Heart right ventricle (tissue), 16 donors: ENCODE measurements around the gene RFPL1. TPM values are rescaled to one million over a fixed set of nuclear protein-coding genes. Genes with fewer than 3 reads are reported as not detected.

Experiments
- ATAC-seq, 8 donors: fragments of 200-7000 bp; cut with Tn5 transposase; one replicate each; pipeline ENCODE4 v1.9.1; 2020; ENCODE audit warnings: mild to moderate bottlenecking in 8 of 8, moderate library complexity in 8 of 8, moderate number of reproducible peaks in 1 of 8
- DNase-seq, 2 donors: peaks; one replicate each; pipeline ENCODE4 v3.0.0-alpha.2; 2020
- H3K27ac ChIP-seq, 10 donors: fragments of 200-600 bp; sonication (generic) in 2 of 10; one replicate each; pipeline versions ENCODE4 v1.5.0 to v1.8.0; 2020 to 2022; ENCODE audit warnings: mild to moderate bottlenecking in 3 of 10
- H3K27me3 ChIP-seq, 7 donors: fragments of 200-600 bp; one replicate each; pipeline ENCODE4 v1.8.0; 2021 to 2022; ENCODE audit warnings: mild to moderate bottlenecking in 2 of 7
- H3K36me3 ChIP-seq, 9 donors: fragments of 200-600 bp; sonication (generic) in 1 of 9; one replicate each; pipeline versions ENCODE4 v1.5.0 to v1.8.0; 2020 to 2022; ENCODE audit warnings: mild to moderate bottlenecking in 2 of 9
- H3K4me1 ChIP-seq, 9 donors: fragments of 200-600 bp; sonication (generic) in 1 of 9; one replicate each; pipeline versions ENCODE4 v1.5.0 to v1.8.0; 2020 to 2022; ENCODE audit warnings: mild to moderate bottlenecking in 4 of 9
- H3K4me3 ChIP-seq, 10 donors: fragments of 200-600 bp; sonication (generic) in 2 of 10; one replicate each; pipeline versions ENCODE4 v1.5.0 to v1.8.0; 2020 to 2022; ENCODE audit warnings: mild to moderate bottlenecking in 7 of 10, moderate library complexity in 2 of 10
- H3K9me3 ChIP-seq, 11 donors: fragments of 200-600 bp in 10 of 11; sonication (generic) in 2 of 11; one replicate each; pipeline versions ENCODE4 v1.5.0 to v1.8.0; 2013 to 2022; ENCODE audit warnings: mild to moderate bottlenecking in 2 of 11, control low read depth in 1 of 11, moderate library complexity in 1 of 11
- CTCF ChIP-seq, 9 donors: fragments of 200-600 bp; sonication (generic) in 2 of 9; IDR thresholded peaks; one replicate each; pipeline versions ENCODE4 v1.5.0 to v1.8.0; 2021 to 2022; ENCODE audit warnings: antibody characterized with exemption in 9 of 9, mild to moderate bottlenecking in 5 of 9, moderate library complexity in 1 of 9
- WGBS, 2 donors: extraction: QIAGEN DNeasy Blood & Tissue Kit; methylation state at CpG; one replicate each; pipeline ENCODE4 v1.1.7; 2013; ENCODE audit warnings: inconsistent platforms in 1 of 2; 5-methylcytosine and 5-hydroxymethylcytosine counted together
- intact Hi-C, 10 donors: fragments of 100-400 bp; cut with DNase I; formaldehyde crosslinking; loops; one replicate each; pipeline versions ENCODE4 v1.11.1 to v1.14.2; 2022
- polyA plus RNA-seq, 2 donors: library from polyadenylated mRNA; stranded (reverse); fragments of 200-250 nt; gene quantifications; one replicate each; pipeline ENCODE4 v1.2.3, GENCODE V29; 2013
- total RNA-seq, 10 donors: library from RNA; stranded (reverse); fragmentation: NEBNext Ultra II Directional in 3 of 10; extraction: Animal tissue kit (Norgen Biotek cat#: 25700) in 3 of 10; gene quantifications; one replicate each; pipeline versions ENCODE4 v1.2.1 to v1.2.4, GENCODE V29; 2021 to 2023
- donor health status: Arrhythmogenic right ventricular cardiomyopathy.
- donor health status: ischemic (EF 13 %, LVEDD 7.1; RV severe dilation, severe dysfunction).
- donor health status: healthy with polysubstance abuse.
- donor health status: DM: no; HTN: yes; CAD: no.
- donor health status: DM: no; HTN: no; CAD: no.
- donor health status: ischemic (EF 25% LVEDD 6.9; RV normal size, moderate dysfunction).
- donor health status: ischemic (EF 25% LVEDD 5.7; RV mildly dilated, moderate dysfunction).
- donor health status: healthy.
- donor health status: DM: yes; HTN: yes; CAD: no.
- donor health status: Ischemic cardiomyopathy.
- donor health status: ischemic (EF 35%, LVEDD 5.7; RV mildly dilated, moderate dysfunction).
- donor health status: nonischemic (EF 11% LVEDD 7.7; RV severe dilation, severe dysfunction).
- donor health status: DM: yes; HTN: yes; CAD: no.
- donor health status: PGD.
- donor health status: ischemic (EF 29% LVEDD 5.4; RV normal size, mild dysfunction).
- donor health status: nonischemic (EF 23%, LVEDD 6.1; RV moderate dilation, normal function).

RFPL1 gene
- total and polyA plus RNA-seq, 12 donors, result not detected

- Histone ChIP-seq H3K9me3 (no peaks in the 10 kb centered on the region), H3K27ac (no peak overlapping the region), H3K27me3 (peaks cover 0 to 8% (median 0%) of the 10 kb centered on the region in 7 donors), H3K4me1 (no peaks in the 10 kb centered on the region), H3K4me3 (no peak overlapping the region), H3K36me3 (no peaks in the 10 kb centered on the region)
- ATAC-seq, result no peak
- DNase-seq, result no peak
- no peak for TF ChIP-seq CTCF (IDR thresholded peaks at IDR 0.05)
- intact Hi-C loops, result no loop called here
- 79 to 85% methylated on average over 8 of the region's 8 CpGs for WGBS, 2 donors
Measured at GRCh38 chr22:29450222-29450621, 11.8 kb downstream of the RFPL1 start.

GRCh38 chr22:29451863-29452262 lies 13.5 kb downstream of the RFPL1 start:
- no peak for ATAC-seq
- intact Hi-C loops, result no loop called here
- 90 to 93% methylated on average over 4 of the region's 4 CpGs for whole genome bisulfite sequencing, 2 donors

GRCh38 chr22:29454276-29454675 lies 15.9 kb downstream of the RFPL1 start:
- WGBS, 2 donors, result 64 to 71% methylated on average over 8 of the region's 8 CpGs
- peak in 2 of 8 donors; percentile 14 to 37 for ATAC-seq
- H3K27me3 ChIP-seq, result peaks cover 0 to 2% (median 0%) of the 10 kb centered on the region in 7 donors
- H3K4me3 ChIP-seq, result no peak overlapping the region
- H3K36me3 ChIP-seq, result no peaks in the 10 kb centered on the region
- no peak for DNase-seq
- TF ChIP-seq CTCF (IDR thresholded peaks at IDR 0.05), result no peak
- H3K4me1 ChIP-seq, result peaks cover 0 to 4% (median 0%) of the 10 kb centered on the region in 9 donors
- H3K27ac ChIP-seq, result no peak overlapping the region
- intact Hi-C loops, result no loop called here
- no peaks in the 10 kb centered on the region for H3K9me3 ChIP-seq

More at GRCh38 chr22:29451863-29452262, 13.5 kb downstream of the RFPL1 start:
- Histone ChIP-seq H3K27ac (no peak overlapping the region), H3K27me3 (peaks cover 0 to 3% (median 0%) of the 10 kb centered on the region in 7 donors), H3K36me3 (no peaks in the 10 kb centered on the region), H3K4me3 (no peak overlapping the region), H3K4me1 (peaks cover 0 to 4% (median 0%) of the 10 kb centered on the region in 9 donors), H3K9me3 (no peaks in the 10 kb centered on the region)
- TF ChIP-seq CTCF (IDR thresholded peaks at IDR 0.05), result no peak
- DNase-seq, result no peak

- no peak for TF ChIP-seq CTCF (IDR thresholded peaks at IDR 0.05)
- H3K36me3 ChIP-seq, result no peaks in the 10 kb centered on the region
- peaks cover 0 to 4% (median 0%) of the 10 kb centered on the region in 9 donors for H3K4me1 ChIP-seq
- no peak for ATAC-seq
- no peaks in the 10 kb centered on the region for H3K9me3 ChIP-seq
- no peak overlapping the region for H3K4me3 ChIP-seq
- intact Hi-C loops, result no loop called here
- 57 to 62% methylated on average over 9 of the region's 9 CpGs for WGBS, 2 donors
- no peak for DNase-seq
- no peaks in the 10 kb centered on the region for H3K27me3 ChIP-seq
- H3K27ac ChIP-seq, result no peak overlapping the region
Measured at GRCh38 chr22:29456211-29456671, 17.9 kb downstream of the RFPL1 start.
